Measurements from ENCODE around the gene MYCBPAP.

The MYCBPAP gene

GRCh38 chr17:50547035-50547735 is 38.9 kb downstream of the MYCBPAP start, which contains the start of gene SPATA20:
SPATA20 (plus strand) TSS chr17:50547174; CDS start chr17:50547209, 35 bp downstream.
- peak; percentile 99 for TF ChIP-seq CTCF (conservative IDR thresholded peaks at IDR 0.05; ENCODE audit: low read depth)
- POLR2A ChIA-PET (ENCODE audit: low non-redundant PET) = no interaction called here
- peak within 1 kb of the TSS; percentile 83 for H3K27ac ChIP-seq
- peak; percentile 84 for DNase-seq (ENCODE audit: low spot score)
- CTCF ChIA-PET = interaction anchor here (0.8 to 1.0 kb wide), 4 partner anchors 28 to 209 kb away, joined by 3 to 4 read pairs (median 3); no protein-coding TSS in a partner anchor

- ChIA-PET CTCF (interaction anchor here (0.6 to 1.0 kb wide), 2 partner anchors 74 to 78 kb away, joined by 3 to 4 read pairs; no protein-coding TSS in a partner anchor), POLR2A (ENCODE audit: low non-redundant PET) (interaction anchor here (0.7 kb wide), 1 partner anchor 41 kb away, joined by 3 read pairs; no protein-coding TSS in a partner anchor)
- H3K27ac ChIP-seq = peak overlapping the region; percentile 83
Measured at GRCh38 chr17:50547736-50548083, 39.5 kb downstream of the MYCBPAP start.

GRCh38 chr17:50548831-50549230 is 40.6 kb downstream of the MYCBPAP start:
- no peak for DNase-seq (ENCODE audit: low spot score)
- ChIA-PET CTCF (interaction anchor here (0.6 to 1.0 kb wide), 3 partner anchors 78 to 152 kb away, joined by 3 to 4 read pairs (median 3); partner anchors contain the start of gene LRRC59), POLR2A (ENCODE audit: low non-redundant PET) (no interaction called here)
- peak overlapping the region; percentile 83 for H3K27ac ChIP-seq
- no peak for TF ChIP-seq CTCF (conservative IDR thresholded peaks at IDR 0.05; ENCODE audit: low read depth)

More at GRCh38 chr17:50547736-50548083, 39.5 kb downstream of the MYCBPAP start:
- TF ChIP-seq CTCF (conservative IDR thresholded peaks at IDR 0.05; ENCODE audit: low read depth) = no peak
- no peak for DNase-seq (ENCODE audit: low spot score)

GRCh38 chr17:50549256-50549941 is 41.2 kb downstream of the MYCBPAP start:
- ChIA-PET CTCF (interaction anchor here (0.5 to 1.6 kb wide), 6 partner anchors 65 to 371 kb away, joined by 3 to 4 read pairs (median 3); partner anchors contain the start of gene LRRC59), POLR2A (ENCODE audit: low non-redundant PET) (no interaction called here)
- peak overlapping the region; percentile 83 for H3K27ac ChIP-seq
- no peak for TF ChIP-seq CTCF (conservative IDR thresholded peaks at IDR 0.05; ENCODE audit: low read depth)
- no peak for DNase-seq (ENCODE audit: low spot score)

GRCh38 chr17:50549969-50550368 is 41.7 kb downstream of the MYCBPAP start:
- TF ChIP-seq CTCF (conservative IDR thresholded peaks at IDR 0.05; ENCODE audit: low read depth) = no peak
- POLR2A ChIA-PET (ENCODE audit: low non-redundant PET) = no interaction called here
- peak overlapping the region; percentile 83 for H3K27ac ChIP-seq
- CTCF ChIA-PET = interaction anchor here (0.5 to 1.6 kb wide), 7 partner anchors 15 to 371 kb away, joined by 3 to 11 read pairs (median 4); no protein-coding TSS in a partner anchor
- no peak for DNase-seq (ENCODE audit: low spot score)

GRCh38 chr17:50550661-50551432 is 42.6 kb downstream of the MYCBPAP start:
- POLR2A ChIA-PET (ENCODE audit: low non-redundant PET) = no interaction called here
- no peak for DNase-seq (ENCODE audit: low spot score)
- TF ChIP-seq CTCF (conservative IDR thresholded peaks at IDR 0.05; ENCODE audit: low read depth) = peak; percentile 62

More at GRCh38 chr17:50550661-50551432, 42.6 kb downstream of the MYCBPAP start:
- CTCF ChIA-PET = interaction anchor here (0.5 to 1.6 kb wide), 14 partner anchors 8 to 842 kb away, joined by 3 to 11 read pairs (median 4); no protein-coding TSS in a partner anchor
- peak overlapping the region; percentile 83; the same call in 1 of the 2 replicates for H3K27ac ChIP-seq
